GM19328 (cell line): ENCODE measurements around the gene SPTLC2.
"Not testable (repeated sequence)": the region's sequence is repeated elsewhere in the genome, so short reads cannot be mapped to it uniquely, and the experiment has no call there.

Experiments used
- ATAC-seq: cut with Tn5 transposase; IDR thresholded peaks from one replicate; pipeline ENCODE4 v1.9.1; 2021; ENCODE audit warnings: mild to moderate bottlenecking, moderate library complexity; ENCODE audit not compliant: unreplicated experiment

SPTLC2 gene

GRCh38 chr14:77590845-77591485 is 25.5 kb downstream of the SPTLC2 start:
- ATAC-seq, result no peak

GRCh38 chr14:77589099-77589498 is 27.3 kb downstream of the SPTLC2 start:
- ATAC-seq, result no peak

- ATAC-seq, result not testable (repeated sequence)
Measured at GRCh38 chr14:77588411-77589025, 27.9 kb downstream of the SPTLC2 start.

- ATAC-seq, result no peak
Measured at GRCh38 chr14:77585385-77585784, 31.1 kb downstream of the SPTLC2 start.

GRCh38 chr14:77584809-77585208 is 31.6 kb downstream of the SPTLC2 start:
- no peak for ATAC-seq

GRCh38 chr14:77583657-77584056 is 32.8 kb downstream of the SPTLC2 start:
- ATAC-seq, result no peak

- ATAC-seq, result no peak
Measured at GRCh38 chr14:77582511-77582910, 33.9 kb downstream of the SPTLC2 start.

GRCh38 chr14:77580964-77581505 is 35.4 kb downstream of the SPTLC2 start:
- peak; percentile 86 for ATAC-seq

- ATAC-seq, result no peak
Measured at GRCh38 chr14:77580477-77580876, 36.0 kb downstream of the SPTLC2 start.

GRCh38 chr14:77579780-77580179 is 36.7 kb downstream of the SPTLC2 start:
- no peak for ATAC-seq

- no peak for ATAC-seq
Measured at GRCh38 chr14:77579065-77579464, 37.4 kb downstream of the SPTLC2 start.

- ATAC-seq, result no peak
Measured at GRCh38 chr14:77574446-77575115, 41.9 kb downstream of the SPTLC2 start.

GRCh38 chr14:77573964-77574363 is 42.5 kb downstream of the SPTLC2 start:
- no peak for ATAC-seq

- no peak for ATAC-seq
Measured at GRCh38 chr14:77570706-77571268, 45.6 kb downstream of the SPTLC2 start.

- ATAC-seq, result no peak
Measured at GRCh38 chr14:77565994-77566305, 50.5 kb downstream of the SPTLC2 start.

- ATAC-seq, result no peak
Measured at GRCh38 chr14:77565289-77565993, 51.0 kb downstream of the SPTLC2 start.

- ATAC-seq, result no peak
Measured at GRCh38 chr14:77562681-77563080, 53.8 kb downstream of the SPTLC2 start.

- ATAC-seq, result no peak
Measured at GRCh38 chr14:77561881-77562280, 54.6 kb downstream of the SPTLC2 start.

GRCh38 chr14:77559381-77559780 is 57.1 kb downstream of the SPTLC2 start:
- ATAC-seq, result no peak

- no peak for ATAC-seq
Measured at GRCh38 chr14:77557391-77557790, 59.0 kb downstream of the SPTLC2 start.

- ATAC-seq, result no peak
Measured at GRCh38 chr14:77556946-77557345, 59.5 kb downstream of the SPTLC2 start.
